Omental fat pad (tissue), 4 donors: ENCODE measurements around the gene ATP5ME. TPM values are rescaled to one million over a fixed set of nuclear protein-coding genes. Genes with fewer than 3 reads are reported as not detected.

Experiments used
- ATAC-seq: fragments of 150-250 bp; one replicate; pipeline ENCODE4 v1.9.1; 2016; ENCODE audit warnings: mild to moderate bottlenecking, moderate library complexity; ENCODE audit not compliant: low FRiP score
- DNase-seq: peaks from one replicate; pipeline ENCODE4 v3.0.0-alpha.2; 2019; ENCODE audit warnings: low spot score
- CTCF ChIP-seq, 3 donors: fragments of 450-650 bp; IDR thresholded peaks; one replicate each; pipeline ENCODE4 v1.5.1; 2016 to 2017; ENCODE audit warnings: antibody characterized with exemption in 3 of 3, mild to moderate bottlenecking in 3 of 3, moderate library complexity in 2 of 3
- total RNA-seq, 4 donors: library from RNA; depleted of rRNA; stranded (reverse); fragments of >200 nt; gene quantifications; one replicate each; pipeline ENCODE4 v1.1.0, GENCODE V29; 2016

The ATP5ME gene
- total RNA-seq, 4 donors from 2014 or later = 54.3 to 147 (median 107) TPM

DNA sequence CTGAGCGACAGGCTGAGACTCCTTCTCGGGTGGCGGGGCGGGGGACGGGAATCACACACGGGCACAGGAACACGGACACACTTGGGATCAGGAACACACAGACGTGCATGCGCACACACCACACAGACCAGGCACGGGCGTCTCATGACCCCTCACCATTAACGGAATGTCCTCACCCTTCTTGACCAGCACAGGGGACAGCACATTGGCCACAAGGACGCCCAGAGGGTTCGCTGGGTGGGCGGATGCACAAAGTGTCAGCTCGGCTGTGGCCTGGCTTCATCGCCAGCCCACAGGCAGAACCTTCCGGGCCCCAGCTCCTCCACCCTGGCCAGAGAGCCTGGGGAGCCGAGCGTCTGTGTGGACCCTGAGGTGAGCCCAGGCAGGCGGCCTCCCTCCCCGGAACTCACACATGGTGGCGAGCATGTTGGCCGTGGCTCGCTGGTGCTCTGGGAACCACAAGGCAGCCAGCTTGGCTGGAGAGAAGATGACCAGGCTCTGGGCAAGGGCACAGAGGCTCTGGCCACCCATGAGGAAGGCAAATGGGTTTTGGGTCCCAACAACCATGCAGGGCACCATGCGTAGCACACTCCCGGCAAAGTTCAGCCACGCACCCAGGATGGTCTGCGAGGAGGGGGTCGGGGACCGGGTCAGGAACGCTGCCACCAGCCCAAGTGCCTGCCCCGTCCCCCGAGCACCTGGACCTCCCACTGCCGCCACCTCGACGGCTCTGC, 11.8 kb upstream of the ATP5ME start:
- DNase-seq (no peak), ATAC-seq (no peak)
- TF ChIP-seq CTCF (IDR thresholded peaks at IDR 0.05) = no peak

- ATAC-seq (no peak), DNase-seq (no peak)
- no peak for TF ChIP-seq CTCF (IDR thresholded peaks at IDR 0.05)
Observed at GRCh38 chr4:684623-685327, 10.7 kb upstream of the ATP5ME start.

DNA sequence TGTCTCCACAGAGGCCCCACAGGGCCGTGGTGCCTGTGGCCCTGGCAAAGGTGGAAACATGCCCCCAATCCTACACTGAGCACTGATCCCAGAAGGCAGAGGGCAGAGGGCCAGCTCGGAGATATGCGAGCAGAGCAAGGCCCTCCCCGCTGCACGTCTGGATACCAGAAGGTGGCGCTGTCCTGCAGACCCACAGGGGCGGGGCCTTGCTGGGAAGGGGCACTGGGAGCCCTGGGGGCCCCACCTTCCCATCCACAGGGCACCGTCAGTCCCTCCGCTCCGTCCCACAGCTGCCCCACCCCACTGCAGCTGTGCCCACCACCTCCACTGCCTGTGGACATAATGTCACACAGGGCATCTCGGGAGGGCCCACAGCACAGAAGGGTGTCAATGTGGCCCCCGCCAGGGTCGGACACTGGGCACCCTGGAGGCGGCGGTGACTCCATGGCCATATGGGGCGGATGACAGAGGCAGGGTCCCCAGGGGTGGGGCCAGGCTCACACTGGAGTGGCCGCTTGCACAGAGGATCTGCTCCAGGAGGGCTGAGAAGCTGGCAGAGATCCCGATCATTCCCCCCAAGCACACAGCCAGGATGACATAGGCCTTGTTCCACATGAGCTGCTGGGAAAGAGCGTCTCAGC, 10.0 kb upstream of the ATP5ME start:
- DNase-seq = no peak
- no peak for ATAC-seq
- TF ChIP-seq CTCF (IDR thresholded peaks at IDR 0.05) = no peak

DNA sequence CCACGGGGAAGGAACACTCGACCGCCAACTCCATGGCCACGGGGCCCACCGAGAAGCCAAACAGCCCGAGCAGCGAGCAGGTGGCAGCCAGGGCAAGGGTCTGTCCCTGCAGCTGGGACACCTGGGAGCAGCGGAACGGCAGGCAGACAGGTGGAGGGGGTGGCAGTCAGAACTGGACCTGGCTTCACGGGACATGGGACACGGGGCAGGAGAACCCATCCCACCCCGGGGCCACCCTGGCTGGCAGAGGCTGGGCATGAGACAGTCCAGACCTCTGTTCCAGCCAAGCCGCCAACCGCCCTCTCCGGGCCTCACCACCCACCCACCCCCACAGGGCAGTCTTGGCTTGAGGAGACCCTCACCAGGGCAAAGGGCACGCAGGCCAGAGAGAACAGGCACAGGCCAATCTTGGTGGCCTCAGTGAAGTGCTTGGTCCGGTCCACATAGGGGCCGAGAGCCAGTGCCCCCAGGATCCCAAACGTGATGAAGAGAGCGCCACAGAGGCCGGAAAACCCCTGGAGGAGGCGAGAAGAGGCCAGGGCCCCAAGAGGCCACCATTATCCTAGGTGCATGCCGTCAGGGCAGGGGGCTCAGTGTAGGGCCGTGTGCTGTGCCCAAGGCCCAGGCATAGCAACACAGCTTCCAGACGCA, 9.3 kb upstream of the ATP5ME start:
- DNase-seq (no peak), ATAC-seq (no peak)
- TF ChIP-seq CTCF (IDR thresholded peaks at IDR 0.05) = no peak

DNA sequence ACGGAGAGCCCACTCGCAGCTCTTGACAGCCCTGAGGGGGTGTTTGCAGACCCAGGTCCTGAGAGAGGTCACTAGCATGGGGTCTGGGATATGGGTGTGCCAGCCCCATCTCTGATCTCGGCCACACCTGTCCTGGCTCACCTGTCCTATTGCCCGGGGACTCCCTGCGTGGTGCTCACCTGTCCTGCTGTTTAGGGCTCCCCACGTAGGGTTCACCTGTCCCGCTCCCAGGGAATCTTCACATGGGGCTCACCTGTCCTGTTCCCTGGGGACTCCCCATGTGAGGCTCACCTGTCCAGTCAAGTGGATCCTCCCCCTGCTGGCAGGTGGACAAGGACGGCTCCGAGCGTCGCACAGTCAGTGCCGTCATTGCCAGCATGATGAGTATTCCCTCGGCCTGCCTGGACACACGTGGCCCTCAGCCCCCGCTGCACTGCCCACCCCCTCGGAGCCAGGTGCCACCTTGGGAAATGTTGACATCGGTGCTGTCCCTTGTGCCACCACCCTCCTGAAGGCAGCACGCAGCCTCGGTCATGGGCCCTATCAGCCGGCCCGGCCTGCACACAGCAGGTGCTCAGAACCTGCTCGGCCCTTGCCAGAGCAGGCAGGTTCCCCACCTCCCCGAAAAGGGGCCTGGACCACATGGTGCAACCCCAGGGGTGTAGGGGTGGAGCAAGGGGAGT, 8.6 kb upstream of the ATP5ME start:
- DNase-seq (no peak), ATAC-seq (no peak)
- no peak for TF ChIP-seq CTCF (IDR thresholded peaks at IDR 0.05)

GRCh38 chr4:681736-682451, 7.8 kb upstream of the ATP5ME start:
- no peak for TF ChIP-seq CTCF (IDR thresholded peaks at IDR 0.05)
- DNase-seq = no peak
- ATAC-seq = no peak
